Measurements from ENCODE around the gene SLC43A3.

SLC43A3 gene

GRCh38 chr11:57429946-57430345 lies 3.0 kb upstream of the SLC43A3 start:
- in situ Hi-C loops (cut with MboI; ENCODE audit: low pct_unique_long_range_greater_than_20kb, low sequenced_read_pairs, unreplicated experiment): no loop called here
- TF ChIP-seq CTCF (IDR thresholded peaks at IDR 0.05; ENCODE audit: extremely low read depth, insufficient read depth, missing control alignments): no peak
- no peak for DNase-seq (ENCODE audit: low spot score)

GRCh38 chr11:57428643-57429042 lies 1.7 kb upstream of the SLC43A3 start:
- no peak for DNase-seq (ENCODE audit: low spot score)
- in situ Hi-C loops (cut with MboI; ENCODE audit: low pct_unique_long_range_greater_than_20kb, low sequenced_read_pairs, unreplicated experiment): no loop called here
- TF ChIP-seq CTCF (IDR thresholded peaks at IDR 0.05; ENCODE audit: extremely low read depth, insufficient read depth, missing control alignments): no peak

GRCh38 chr11:57427727-57428082 lies 784 bp upstream of the SLC43A3 start:
- in situ Hi-C loops (cut with MboI; ENCODE audit: low pct_unique_long_range_greater_than_20kb, low sequenced_read_pairs, unreplicated experiment): no loop called here
- TF ChIP-seq CTCF (IDR thresholded peaks at IDR 0.05; ENCODE audit: extremely low read depth, insufficient read depth, missing control alignments): no peak
- DNase-seq (ENCODE audit: low spot score): no peak

- DNase-seq (ENCODE audit: low spot score): no peak
- in situ Hi-C loops (cut with MboI; ENCODE audit: low pct_unique_long_range_greater_than_20kb, low sequenced_read_pairs, unreplicated experiment): no loop called here
- no peak for TF ChIP-seq CTCF (IDR thresholded peaks at IDR 0.05; ENCODE audit: extremely low read depth, insufficient read depth, missing control alignments)
Observed at GRCh38 chr11:57426439-57426928, 437 bp downstream of the SLC43A3 start.

GRCh38 chr11:57425565-57426438 lies 1.1 kb downstream of the SLC43A3 start:
- in situ Hi-C loops (cut with MboI; ENCODE audit: low pct_unique_long_range_greater_than_20kb, low sequenced_read_pairs, unreplicated experiment): no loop called here

More at GRCh38 chr11:57425565-57426438, 1.1 kb downstream of the SLC43A3 start:
- no peak for DNase-seq (ENCODE audit: low spot score)
- no peak for TF ChIP-seq CTCF (IDR thresholded peaks at IDR 0.05; ENCODE audit: extremely low read depth, insufficient read depth, missing control alignments)

Measured in GM13977 (cell line).